NOMO-1 (cell line): ENCODE data around the gene TDRKH.
A peak's percentile ranks its signal among the peaks of the same experiment; 100 is the strongest.

Experiments used
- DNase-seq, 2 experiments: peaks; one replicate each; lab custom pipeline; 2025; ENCODE audit not compliant: unreplicated experiment in 2 of 2; lab: John Stamatoyannopoulos, UW

TDRKH gene

GRCh38 chr1:151790071-151790939, at the start of gene TDRKH:
Gene TDRKH (minus strand): TSS chr1:151790500. CDS start chr1:151783022, 7,478 bp downstream.
- DNase-seq, result peak; percentile 98 to 99

GRCh38 chr1:151839457-151840403, 49.4 kb upstream of the TDRKH start, which contains the start of gene C2CD4D:
Gene C2CD4D (minus strand): TSS chr1:151839820. CDS start chr1:151838989, 831 bp downstream.
- DNase-seq, result no peak

GRCh38 chr1:151839082-151839412, 48.7 kb upstream of the TDRKH start:
- DNase-seq, result no peak

GRCh38 chr1:151838222-151839081, 48.2 kb upstream of the TDRKH start:
- peak in 1 of 2 experiments; percentile 24 for DNase-seq

- no peak for DNase-seq
Measured at GRCh38 chr1:151837884-151838221, 47.6 kb upstream of the TDRKH start.

GRCh38 chr1:151837197-151837596, 46.9 kb upstream of the TDRKH start:
- no peak for DNase-seq

GRCh38 chr1:151835596-151835995, 45.3 kb upstream of the TDRKH start:
- DNase-seq, result no peak

- DNase-seq, result no peak
Measured at GRCh38 chr1:151834239-151834638, 43.9 kb upstream of the TDRKH start.

- no peak for DNase-seq
Measured at GRCh38 chr1:151833172-151833900, 43.0 kb upstream of the TDRKH start.

- no peak for DNase-seq
Measured at GRCh38 chr1:151832318-151832980, 42.1 kb upstream of the TDRKH start.

- no peak for DNase-seq
Measured at GRCh38 chr1:151831605-151832004, 41.3 kb upstream of the TDRKH start, which contains the start of gene RORC. Gene RORC (minus strand): TSS chr1:151831802. CDS start chr1:151831764, 38 bp downstream.

GRCh38 chr1:151831256-151831591, 40.9 kb upstream of the TDRKH start:
- no peak for DNase-seq

GRCh38 chr1:151830055-151830454, 39.8 kb upstream of the TDRKH start:
- no peak for DNase-seq

- DNase-seq, result no peak
Measured at GRCh38 chr1:151829352-151830046, 39.2 kb upstream of the TDRKH start.

- no peak for DNase-seq
Measured at GRCh38 chr1:151828921-151829320, 38.6 kb upstream of the TDRKH start.

GRCh38 chr1:151827853-151828252, 37.6 kb upstream of the TDRKH start:
- DNase-seq, result no peak

GRCh38 chr1:151825751-151826660, 35.7 kb upstream of the TDRKH start:
- no peak for DNase-seq

- DNase-seq, result no peak
Measured at GRCh38 chr1:151825204-151825603, 34.9 kb upstream of the TDRKH start.
